GM12872 (cell line): ENCODE measurements around the gene TTN.

Source experiments
- CTCF ChIP-seq: IDR thresholded peaks from 3 replicates; pipeline ENCODE4 v1.5.1; 2011; ENCODE audit warnings: low read depth, mild to moderate bottlenecking, low read length, moderate library complexity; ENCODE audit not compliant: insufficient read depth

Gene TTN

GRCh38 chr2:178508646-178509045 lies 298.6 kb downstream of the TTN start:
- TF ChIP-seq CTCF: no peak

DNA sequence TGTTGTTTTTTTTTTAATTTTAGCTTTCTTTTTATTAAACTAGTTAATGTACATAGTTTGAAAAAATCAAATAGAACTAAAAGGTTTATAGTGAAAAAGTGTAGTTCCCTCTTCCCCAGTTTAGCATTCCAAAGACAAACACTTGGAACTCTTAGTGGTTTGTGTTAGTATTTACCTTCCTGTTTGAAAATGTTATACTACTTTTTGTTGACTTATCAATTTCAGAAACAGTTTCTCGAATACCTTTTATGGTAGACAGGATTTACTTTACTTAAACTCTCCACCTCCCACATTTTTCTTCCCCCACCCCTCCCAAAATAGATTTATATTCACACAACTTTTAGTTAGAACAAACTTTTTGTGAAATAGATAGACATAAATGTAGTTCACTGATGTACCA lies 300.3 kb downstream of the TTN start:
- TF ChIP-seq CTCF: no peak

DNA sequence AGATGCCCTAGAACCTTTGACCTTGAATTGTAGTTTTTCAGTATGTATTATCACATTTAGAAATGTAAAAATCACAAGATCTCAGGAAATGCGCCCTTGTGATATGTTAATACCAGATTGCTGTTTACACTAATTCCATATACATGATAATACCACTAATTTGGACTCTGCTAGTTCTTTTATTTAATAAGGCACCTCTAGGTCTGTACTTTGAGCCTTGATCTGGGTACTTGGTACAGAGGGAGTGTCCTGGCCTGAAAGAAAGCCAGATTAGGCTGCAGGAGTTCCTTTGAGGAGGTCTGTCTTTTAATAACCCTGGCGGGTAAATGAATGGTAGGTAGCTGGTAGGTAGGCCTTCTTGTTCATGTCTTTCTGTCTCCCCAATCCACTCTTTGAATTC lies 300.7 kb downstream of the TTN start:
- no peak for TF ChIP-seq CTCF

- TF ChIP-seq CTCF: no peak
These were observed 301.1 kb downstream of the TTN start for GRCh38 chr2:178506101-178506500.

DNA sequence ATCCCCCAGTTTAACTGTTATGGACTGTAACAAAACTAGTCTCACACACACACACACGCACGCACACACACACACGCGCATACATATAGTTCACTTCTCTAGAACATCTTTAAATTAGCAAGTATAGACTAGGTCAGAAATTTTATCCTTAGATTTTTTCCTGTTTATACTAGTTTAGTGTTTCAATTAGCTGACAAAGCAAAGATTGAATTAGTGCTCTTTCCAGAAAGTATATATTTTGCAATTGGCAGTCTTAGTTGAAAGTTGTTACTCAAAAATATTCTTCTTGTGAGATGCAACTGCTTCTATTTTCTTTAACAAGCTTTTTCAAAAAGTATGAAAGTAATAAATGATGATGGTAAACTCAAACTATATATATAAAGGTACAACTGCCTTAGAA lies 304.5 kb downstream of the TTN start:
- no peak for TF ChIP-seq CTCF

GRCh38 chr2:178499640-178500039 lies 307.6 kb downstream of the TTN start:
- no peak for TF ChIP-seq CTCF

GRCh38 chr2:178498137-178498536 lies 309.1 kb downstream of the TTN start:
- TF ChIP-seq CTCF: no peak

- TF ChIP-seq CTCF: no peak
These were observed 311.2 kb downstream of the TTN start for GRCh38 chr2:178496049-178496448.
